Measurements from ENCODE around the gene MACROH2A1. TPM values are rescaled to one million over a fixed set of nuclear protein-coding genes. Genes with fewer than 3 reads are reported as not detected.

MACROH2A1 gene
- total and polyA plus RNA-seq, 2 of the 4 experiments (the other 2 are of a cell fraction), result 122 to 126 TPM

DNA sequence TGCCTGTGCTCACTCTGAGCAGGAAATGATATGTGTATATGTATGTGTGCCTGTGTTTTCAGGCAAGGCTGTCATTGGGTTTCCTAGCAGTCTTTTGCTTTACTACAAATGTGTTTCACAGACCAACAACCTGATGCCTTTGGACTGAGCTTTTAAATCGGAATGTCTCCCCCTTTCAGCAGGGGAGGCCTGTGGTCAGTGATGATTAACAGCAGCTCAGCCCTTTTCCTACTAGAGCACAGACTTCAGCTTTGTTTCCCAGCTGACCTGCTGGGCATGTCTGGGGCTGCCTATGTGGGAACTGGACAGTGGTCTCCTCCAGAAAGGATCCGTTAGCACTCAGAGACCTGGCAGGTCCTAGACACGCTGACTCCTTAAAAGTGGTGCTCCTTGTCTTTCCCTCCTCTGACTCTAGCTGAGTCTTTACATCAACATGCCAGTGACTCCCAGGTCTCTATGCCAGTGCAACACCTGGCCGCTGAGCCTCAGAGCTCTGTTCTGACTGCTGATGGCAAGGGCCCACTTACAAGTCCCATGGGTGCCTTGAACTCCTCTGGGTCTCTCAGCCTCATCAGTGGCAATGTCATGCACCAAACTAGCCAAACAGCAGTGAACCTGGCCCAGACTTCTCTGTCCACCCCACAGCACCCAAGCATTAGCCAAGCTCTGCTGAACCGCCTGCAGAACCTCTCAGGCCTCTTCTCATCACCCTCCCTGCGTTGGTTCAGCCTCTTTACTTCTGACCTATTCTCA, 7.7 kb downstream of the MACROH2A1 start:
- ATAC-seq (ENCODE audit: low read depth) (peak; percentile 72), DNase-seq (peak; percentile 95)
- H3K56ac ChIP-seq (ENCODE audit: extremely low read depth, insufficient read depth, low read length), result peak overlapping the region; percentile 60; the same call in 1 of the 2 replicates
- peak overlapping the region; percentile 55 for H3K27ac ChIP-seq (ENCODE audit: insufficient read depth, low read length)
- peak overlapping the region; percentile 89 for H3K14ac ChIP-seq (replicated peaks; ENCODE audit: low read depth, low read length)
- ChIA-PET CTCF (interaction anchor here (0.7 to 1.0 kb wide), 3 partner anchors 9 to 48 kb away, joined by 3 to 4 read pairs (median 4); no protein-coding TSS in a partner anchor), POLR2A (ENCODE audit: unreplicated experiment) (no interaction called here)
- H3K4me1 ChIP-seq (ENCODE audit: control insufficient read depth, insufficient read depth, low read length), result peaks cover 52% of the 10 kb centered on the region
- H2BK20ac ChIP-seq (ENCODE audit: low read depth, low read length), result peak overlapping the region; percentile 87
- H2BK120ac ChIP-seq (ENCODE audit: low read depth, low read length), result peak overlapping the region; percentile 94
- dilution Hi-C loops (cut with HindIII; ENCODE audit: low sequenced_read_pairs, unreplicated experiment), result no loop called here
- in situ Hi-C loops (cut with MboI; ENCODE audit: low sequenced_read_pairs), result no loop called here
- intact Hi-C loops (cut with micrococcal nuclease), result no loop called here
- peak overlapping the region; percentile 94 for H3K4ac ChIP-seq (ENCODE audit: low read depth, low read length)
- H2BK15ac ChIP-seq (ENCODE audit: low read depth, low read length), result peak overlapping the region; percentile 39; the same call in 2 of the 3 replicates
- H3K36me3 ChIP-seq (ENCODE audit: control insufficient read depth, insufficient read depth, low read length), result peaks cover 20% of the 10 kb centered on the region
- H3K4me3 ChIP-seq (ENCODE audit: insufficient read depth, low read depth, low read length), result no peak overlapping the region
- peak overlapping the region; percentile 98 for H2BK5ac ChIP-seq (ENCODE audit: low read depth, low read length, poor library complexity, severe bottlenecking)
- peak overlapping the region; percentile 25 for H2AFZ ChIP-seq (replicated peaks; ENCODE audit: low read length, poor library complexity)
- peak overlapping the region; percentile 79 for H3K18ac ChIP-seq (ENCODE audit: low read depth, low read length)
- BruUV-seq (replicated peaks), result no TSS peak
- H4K8ac ChIP-seq (ENCODE audit: low read depth in 2 of 2, low read length in 2 of 2), result peak overlapping the region in 1 of 2 experiments; percentile 93; a peak in 2 of 4 replicates
- H3K79me1 ChIP-seq (ENCODE audit: low read depth in 1 of 2, low read length in 2 of 2), result peaks cover 37 to 95% of the 10 kb centered on the region in 2 experiments
- peak overlapping the region; percentile 89 for H4K91ac ChIP-seq (ENCODE audit: insufficient read depth, low read depth, low read length)
- peak overlapping the region; percentile 54 for H4K5ac ChIP-seq (ENCODE audit: low read depth, low read length)
- H2AK5ac ChIP-seq (ENCODE audit: low read depth, low read length), result peak overlapping the region; percentile 88
- H3K9me1 ChIP-seq (ENCODE audit: insufficient read depth, low read length), result peaks cover 66% of the 10 kb centered on the region
- no peaks in the 10 kb centered on the region for H3K27me3 ChIP-seq (ENCODE audit: control insufficient read depth, insufficient read depth, low read length)
- peak overlapping the region; percentile 3 for H3K9ac ChIP-seq (ENCODE audit: low read depth, low read length)
- peak overlapping the region; percentile 59 for H2AK9ac ChIP-seq (replicated peaks; ENCODE audit: low read depth, low read length, poor library complexity)
- H3K23ac ChIP-seq (ENCODE audit: low read depth, low read length), result peak overlapping the region; percentile 91
- peaks cover 83% of the 10 kb centered on the region for H4K20me1 ChIP-seq (ENCODE audit: insufficient read depth, low read length)
- no peaks in the 10 kb centered on the region for H3K9me3 ChIP-seq (ENCODE audit: control insufficient read depth, insufficient read depth, low read length)
- 79% methylated on average over 4 of the region's 6 CpGs; no CpG with 5 or more reads in 1 of the 2 experiments for WGBS, 2 experiments (ENCODE audit: extremely low coverage in 2 of 2, insufficient read length in 1 of 2)
- H3K4me2 ChIP-seq (ENCODE audit: low read depth, low read length), result peak overlapping the region; percentile 28
- TF ChIP-seq CTCF (conservative IDR thresholded peaks at IDR 0.05; ENCODE audit: low read depth, low read length) (no peak), USF2 (IDR thresholded peaks at IDR 0.05; ENCODE audit: low read depth, low read length) (no peak), FOS (IDR thresholded peaks at IDR 0.05; ENCODE audit: low read depth, low read length) (0 out of 2 replicates have a peak, but pooled peaks have one; percentile 6), RCOR1 (IDR thresholded peaks at IDR 0.05; ENCODE audit: insufficient replicate concordance, low read length) (peak; percentile 72), MAZ (IDR thresholded peaks at IDR 0.05; ENCODE audit: borderline replicate concordance, low read depth, low read length) (peak; percentile 40; the same call in 1 of the 2 replicates), BHLHE40 (IDR thresholded peaks at IDR 0.05; ENCODE audit: low read depth, low read length) (no peak), ELK1 (IDR thresholded peaks at IDR 0.05; ENCODE audit: borderline replicate concordance, low read depth, low read length) (no peak), NFE2L2 (IDR thresholded peaks at IDR 0.05; ENCODE audit: low read depth, low read length) (no peak), CEBPB (IDR thresholded peaks at IDR 0.05; ENCODE audit: low read depth, low read length) (no peak), CHD1 (IDR thresholded peaks at IDR 0.05; ENCODE audit: low read depth, low read length) (no peak), MXI1 (IDR thresholded peaks at IDR 0.05; ENCODE audit: borderline replicate concordance, low read depth, low read length) (no peak), MAFK (IDR thresholded peaks at IDR 0.05; ENCODE audit: low read depth, low read length) (no peak), RAD21 (IDR thresholded peaks at IDR 0.05; ENCODE audit: low read length) (no peak; the same call in 1 of the 2 replicates), POLR2A (IDR thresholded peaks at IDR 0.05; ENCODE audit: low read depth, low read length) (peak; percentile 27; the same call in 1 of the 2 replicates)

All from IMR-90 (cell line).